ENCODE measurements around the gene HYDIN.
A peak's percentile ranks its signal among the peaks of the same experiment; 100 is the strongest.
"Not testable (repeated sequence)": the region's sequence is repeated elsewhere in the genome, so short reads cannot be mapped to it uniquely, and the experiment has no call there.

The HYDIN gene

GRCh38 chr16:71083573-71083972 is 146.9 kb downstream of the HYDIN start:
- not testable (repeated sequence) for DNase-seq

- DNase-seq: not testable (repeated sequence)
These were observed 149.7 kb downstream of the HYDIN start for GRCh38 chr16:71080777-71081176.

GRCh38 chr16:71080262-71080661 is 150.3 kb downstream of the HYDIN start:
- not testable (repeated sequence) for DNase-seq

- not testable (repeated sequence) for DNase-seq
These were observed 159.9 kb downstream of the HYDIN start for GRCh38 chr16:71070651-71071050.

GRCh38 chr16:71069842-71070241 is 160.7 kb downstream of the HYDIN start:
- DNase-seq: not testable (repeated sequence)

GRCh38 chr16:71053897-71054609 is 176.5 kb downstream of the HYDIN start:
- not testable (repeated sequence) for DNase-seq

GRCh38 chr16:71050307-71050706 is 180.2 kb downstream of the HYDIN start:
- not testable (repeated sequence) for DNase-seq

- not testable (repeated sequence) for DNase-seq
These were observed 191.0 kb downstream of the HYDIN start for GRCh38 chr16:71039368-71040111.

GRCh38 chr16:71038421-71038820 is 192.1 kb downstream of the HYDIN start:
- DNase-seq: not testable (repeated sequence)

GRCh38 chr16:71037987-71038386 is 192.5 kb downstream of the HYDIN start:
- not testable (repeated sequence) for DNase-seq

GRCh38 chr16:71028032-71028727 is 202.3 kb downstream of the HYDIN start:
- DNase-seq: not testable (repeated sequence)

GRCh38 chr16:71027511-71027910 is 203.0 kb downstream of the HYDIN start:
- not testable (repeated sequence) for DNase-seq

GRCh38 chr16:71023851-71024439 is 206.6 kb downstream of the HYDIN start:
- not testable (repeated sequence) for DNase-seq

GRCh38 chr16:71021961-71022537 is 208.5 kb downstream of the HYDIN start:
- DNase-seq: not testable (repeated sequence)

- DNase-seq: not testable (repeated sequence)
These were observed 211.3 kb downstream of the HYDIN start for GRCh38 chr16:71019067-71019682.

GRCh38 chr16:71015419-71015818 is 215.1 kb downstream of the HYDIN start:
- not testable (repeated sequence) for DNase-seq

- DNase-seq: not testable (repeated sequence)
These were observed 220.9 kb downstream of the HYDIN start for GRCh38 chr16:71009440-71010223.

GRCh38 chr16:71006516-71006915 is 224.0 kb downstream of the HYDIN start:
- not testable (repeated sequence) for DNase-seq

- peak; percentile 44 for DNase-seq
These were observed 230.8 kb downstream of the HYDIN start for GRCh38 chr16:70999735-71000134.

- not testable (repeated sequence) for DNase-seq
These were observed 234.7 kb downstream of the HYDIN start for GRCh38 chr16:70995799-70996198.

GRCh38 chr16:70992511-70992910 is 238.0 kb downstream of the HYDIN start:
- not testable (repeated sequence) for DNase-seq
